DOHH2 (cell line): ENCODE measurements around the gene TMEM208.

ENCODE experiments used
- EZH2phosphoT487 ChIP-seq: fragments of 200-600 bp; sonication (generic); IDR thresholded peaks from 2 replicates; pipeline ENCODE4 v1.6.1; 2017; ENCODE audit warnings: borderline replicate concordance, mild to moderate bottlenecking, antibody characterized with exemption, low read length, moderate library complexity, mixed read lengths
- TF ChIP-seq, protein P1 (sequence below): fragments of 200-600 bp; sonication (generic); IDR thresholded peaks from one replicate; pipeline ENCODE4 v1.5.1; 2014; ENCODE audit warnings: antibody characterized with exemption, mild to moderate bottlenecking, low read depth, low read length; ENCODE audit not compliant: poor library complexity, severe bottlenecking

DNA sequence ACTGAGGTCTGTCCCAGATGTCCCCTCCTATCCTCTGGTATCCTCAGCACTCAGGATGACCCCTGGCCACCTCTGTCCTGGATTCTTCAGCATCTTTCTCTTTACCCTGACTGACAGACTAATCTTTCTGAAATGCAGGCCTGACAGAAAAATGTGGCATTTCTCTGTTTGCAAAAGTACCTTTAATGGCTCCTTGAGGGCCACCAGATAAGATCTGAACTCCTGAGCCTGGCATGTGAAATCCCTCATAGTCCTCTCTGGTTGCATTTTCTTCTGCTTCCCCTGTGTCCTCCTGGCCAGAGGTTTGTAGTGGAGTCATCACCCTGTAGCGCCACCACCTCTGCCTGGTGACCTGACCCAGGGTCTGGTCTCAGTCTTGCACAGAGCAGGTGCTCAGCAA is 30.0 kb upstream of the TMEM208 start:
- TF ChIP-seq EZH2phosphoT487 = no peak
- TF ChIP-seq, protein P1, sequence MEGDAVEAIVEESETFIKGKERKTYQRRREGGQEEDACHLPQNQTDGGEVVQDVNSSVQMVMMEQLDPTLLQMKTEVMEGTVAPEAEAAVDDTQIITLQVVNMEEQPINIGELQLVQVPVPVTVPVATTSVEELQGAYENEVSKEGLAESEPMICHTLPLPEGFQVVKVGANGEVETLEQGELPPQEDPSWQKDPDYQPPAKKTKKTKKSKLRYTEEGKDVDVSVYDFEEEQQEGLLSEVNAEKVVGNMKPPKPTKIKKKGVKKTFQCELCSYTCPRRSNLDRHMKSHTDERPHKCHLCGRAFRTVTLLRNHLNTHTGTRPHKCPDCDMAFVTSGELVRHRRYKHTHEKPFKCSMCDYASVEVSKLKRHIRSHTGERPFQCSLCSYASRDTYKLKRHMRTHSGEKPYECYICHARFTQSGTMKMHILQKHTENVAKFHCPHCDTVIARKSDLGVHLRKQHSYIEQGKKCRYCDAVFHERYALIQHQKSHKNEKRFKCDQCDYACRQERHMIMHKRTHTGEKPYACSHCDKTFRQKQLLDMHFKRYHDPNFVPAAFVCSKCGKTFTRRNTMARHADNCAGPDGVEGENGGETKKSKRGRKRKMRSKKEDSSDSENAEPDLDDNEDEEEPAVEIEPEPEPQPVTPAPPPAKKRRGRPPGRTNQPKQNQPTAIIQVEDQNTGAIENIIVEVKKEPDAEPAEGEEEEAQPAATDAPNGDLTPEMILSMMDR = no peak
